ENCODE results near the gene LGALS4.

DNA sequence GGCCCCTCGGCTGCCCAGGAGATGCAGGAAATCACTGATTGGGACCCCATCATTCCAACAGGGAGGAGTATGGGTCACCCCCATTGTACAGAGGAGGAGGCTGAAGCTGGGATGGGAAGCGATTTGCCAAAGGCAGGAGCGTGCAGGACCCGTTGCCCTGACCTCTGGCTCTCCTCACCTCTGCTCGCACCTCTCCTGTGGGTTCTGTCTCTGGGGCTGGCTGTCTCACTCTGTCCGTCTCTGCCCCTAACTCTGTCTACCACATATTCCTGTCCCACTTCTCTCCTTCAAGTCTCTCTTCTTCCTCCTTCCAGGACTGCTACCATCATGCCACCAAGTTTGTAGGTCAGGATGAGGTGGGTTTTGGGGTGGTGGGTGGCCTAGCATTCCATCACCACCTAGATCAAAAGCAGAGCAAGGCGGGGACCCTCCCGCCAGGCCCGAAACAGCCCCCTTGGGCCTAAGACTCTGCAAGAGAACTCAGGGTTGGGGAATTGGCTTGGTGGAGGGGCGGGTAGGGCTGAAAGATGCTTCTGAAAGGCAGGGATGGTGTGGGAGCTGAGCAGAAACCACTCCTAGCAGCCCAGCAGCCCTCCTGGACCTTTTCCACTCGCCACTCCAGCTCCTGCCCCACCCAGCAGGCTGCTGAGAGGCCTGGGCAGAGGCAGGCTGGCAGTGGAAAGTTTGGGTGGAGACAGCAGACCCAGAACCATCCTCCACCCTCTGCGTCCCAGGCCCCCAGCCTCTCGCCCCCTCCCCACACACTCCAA lies 38.4 kb downstream of the LGALS4 start:
- TF ChIP-seq POLR2A (IDR thresholded peaks at IDR 0.05), result no peak
- TF ChIP-seq, protein P1, sequence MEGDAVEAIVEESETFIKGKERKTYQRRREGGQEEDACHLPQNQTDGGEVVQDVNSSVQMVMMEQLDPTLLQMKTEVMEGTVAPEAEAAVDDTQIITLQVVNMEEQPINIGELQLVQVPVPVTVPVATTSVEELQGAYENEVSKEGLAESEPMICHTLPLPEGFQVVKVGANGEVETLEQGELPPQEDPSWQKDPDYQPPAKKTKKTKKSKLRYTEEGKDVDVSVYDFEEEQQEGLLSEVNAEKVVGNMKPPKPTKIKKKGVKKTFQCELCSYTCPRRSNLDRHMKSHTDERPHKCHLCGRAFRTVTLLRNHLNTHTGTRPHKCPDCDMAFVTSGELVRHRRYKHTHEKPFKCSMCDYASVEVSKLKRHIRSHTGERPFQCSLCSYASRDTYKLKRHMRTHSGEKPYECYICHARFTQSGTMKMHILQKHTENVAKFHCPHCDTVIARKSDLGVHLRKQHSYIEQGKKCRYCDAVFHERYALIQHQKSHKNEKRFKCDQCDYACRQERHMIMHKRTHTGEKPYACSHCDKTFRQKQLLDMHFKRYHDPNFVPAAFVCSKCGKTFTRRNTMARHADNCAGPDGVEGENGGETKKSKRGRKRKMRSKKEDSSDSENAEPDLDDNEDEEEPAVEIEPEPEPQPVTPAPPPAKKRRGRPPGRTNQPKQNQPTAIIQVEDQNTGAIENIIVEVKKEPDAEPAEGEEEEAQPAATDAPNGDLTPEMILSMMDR (IDR thresholded peaks at IDR 0.05), result no peak

Data from sigmoid colon (tissue), 3 donors.